HG02884 (cell line): ENCODE measurements around the gene COMMD1.

Source experiments
- ATAC-seq: cut with Tn5 transposase; IDR thresholded peaks from one replicate; pipeline ENCODE4 v1.9.1; 2021; ENCODE audit warnings: mild to moderate bottlenecking, moderate library complexity; ENCODE audit not compliant: unreplicated experiment

COMMD1 gene

DNA sequence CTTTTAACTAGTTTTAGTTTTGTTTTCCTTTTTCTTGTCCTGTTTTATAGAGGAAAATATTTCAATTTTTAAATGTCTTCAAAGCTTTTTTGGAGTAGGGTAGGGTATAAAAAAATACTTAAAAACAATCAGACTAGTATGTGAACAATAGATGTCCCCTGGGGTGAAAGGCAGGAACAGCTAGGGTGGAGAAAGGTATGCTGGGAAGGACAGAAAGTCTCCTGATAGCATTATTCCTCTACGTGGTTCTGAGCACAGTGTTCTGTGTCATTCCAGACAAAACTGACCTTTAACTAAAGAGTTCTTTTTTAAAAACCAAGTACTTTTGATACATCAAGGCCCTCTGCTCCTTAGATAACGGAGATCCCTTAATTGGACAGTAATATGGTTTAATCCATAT is 258.4 kb downstream of the COMMD1 start:
- ATAC-seq: no peak

DNA sequence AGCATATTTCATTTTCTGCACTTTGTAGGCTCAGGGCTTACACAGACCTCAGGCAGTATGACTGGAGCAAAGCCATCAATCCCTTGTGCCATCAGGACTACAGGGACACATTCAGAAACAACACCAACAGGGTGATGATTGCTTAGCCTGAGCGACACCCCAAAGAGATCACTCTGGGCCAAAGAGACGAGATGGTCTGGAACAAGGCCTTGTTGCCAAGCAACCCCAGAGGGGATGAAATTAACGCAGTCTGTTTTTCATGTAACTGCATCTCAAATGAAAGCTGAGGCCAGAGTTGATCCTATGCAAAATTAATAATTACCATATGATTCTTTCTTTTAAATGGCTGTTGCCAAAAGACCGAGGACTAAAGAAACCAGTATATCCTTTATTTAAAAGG is 270.3 kb downstream of the COMMD1 start:
- ATAC-seq: no peak

GRCh38 chr2:62176801-62177200 is 271.3 kb downstream of the COMMD1 start:
- ATAC-seq: no peak

DNA sequence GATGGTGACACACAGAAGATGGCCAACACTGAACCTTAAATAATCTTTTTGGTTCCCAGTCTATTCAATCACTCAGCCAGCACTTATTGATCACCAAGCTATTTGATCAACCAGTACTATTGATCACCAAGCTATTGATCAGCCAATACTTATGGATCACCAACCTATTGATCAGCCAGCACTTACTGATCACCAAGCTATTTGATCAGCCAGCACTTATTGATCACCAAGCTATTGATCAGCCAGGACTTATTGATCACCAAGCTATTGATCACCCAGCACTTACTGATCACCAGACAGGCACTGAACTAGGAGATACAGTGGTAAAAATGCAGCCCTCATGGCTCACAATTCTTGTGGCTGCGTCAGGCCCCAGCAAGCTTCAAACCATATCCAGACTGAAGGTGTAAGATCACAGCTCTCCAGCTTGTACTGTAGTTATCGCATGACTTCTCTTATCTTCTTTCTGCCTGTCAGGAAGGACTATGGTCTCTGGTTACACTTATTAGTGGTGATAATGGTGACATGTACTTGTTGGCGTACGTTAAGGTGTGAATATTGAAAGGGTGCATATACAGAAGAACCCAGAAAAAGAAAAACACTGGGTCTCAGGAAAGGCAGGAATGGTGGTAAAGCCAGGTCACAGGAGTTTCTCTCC is 272.0 kb downstream of the COMMD1 start:
- ATAC-seq: no peak

- ATAC-seq: no peak
Measured at GRCh38 chr2:62178741-62179271, 273.3 kb downstream of the COMMD1 start.

- no peak for ATAC-seq
Measured at GRCh38 chr2:62180975-62181374, 275.5 kb downstream of the COMMD1 start.

- no peak for ATAC-seq
Measured at GRCh38 chr2:62181843-62182242, 276.4 kb downstream of the COMMD1 start.

- no peak for ATAC-seq
Measured at GRCh38 chr2:62184512-62185230, 279.2 kb downstream of the COMMD1 start.
